Measurements from ENCODE around the gene RGL3. TPM values are rescaled to one million over a fixed set of nuclear protein-coding genes. Genes with fewer than 3 reads are reported as not detected.
"Not testable (repeated sequence)": the region's sequence is repeated elsewhere in the genome, so short reads cannot be mapped to it uniquely, and the experiment has no call there.

The RGL3 gene
- total and polyA plus RNA-seq, 7 donors = 1.1 to 15.5 (median 2.0) TPM

- no peak for TF ChIP-seq POLR2A (IDR thresholded peaks at IDR 0.05)
- no peak for TF ChIP-seq CTCF (IDR thresholded peaks at IDR 0.05)
- TF ChIP-seq POLR2AphosphoS5 (IDR thresholded peaks at IDR 0.05) = no peak
- TF ChIP-seq EP300 (IDR thresholded peaks at IDR 0.05) = no peak
- peaks cover 13 to 34% (median 23%) of the 10 kb centered on the region in 3 donors for H3K27me3 ChIP-seq
- 93 to 97% methylated on average over 2 of the region's 2 CpGs for WGBS, 2 donors
- H3K9me3 ChIP-seq = no peaks in the 10 kb centered on the region
- no peak overlapping the region for H3K4me3 ChIP-seq
- H3K27ac ChIP-seq = no peak overlapping the region
- H3K36me3 ChIP-seq = no peaks in the 10 kb centered on the region
- DNase-seq = no peak
- intact Hi-C loops (cut with DNase I) = no loop called here
- H3K4me1 ChIP-seq = peaks cover 0 to 13% (median 9%) of the 10 kb centered on the region in 4 donors
These were observed 4.6 kb downstream of the RGL3 start for GRCh38 chr19:11414544-11414943.

GRCh38 chr19:11410682-11411081 lies 8.4 kb downstream of the RGL3 start:
- no peak overlapping the region for H3K4me3 ChIP-seq
- no peaks in the 10 kb centered on the region for H3K9me3 ChIP-seq
- peaks cover 0 to 4% (median 0%) of the 10 kb centered on the region in 4 donors for H3K4me1 ChIP-seq
- no peak overlapping the region for H3K27ac ChIP-seq
- peaks cover 0 to 34% (median 19%) of the 10 kb centered on the region in 3 donors for H3K27me3 ChIP-seq
- no peaks in the 10 kb centered on the region for H3K36me3 ChIP-seq
- 78 to 86% methylated on average over 8 of the region's 8 CpGs for WGBS, 2 donors
- TF ChIP-seq POLR2AphosphoS5 (IDR thresholded peaks at IDR 0.05) (no peak), CTCF (IDR thresholded peaks at IDR 0.05) (no peak), POLR2A (IDR thresholded peaks at IDR 0.05) (no peak), EP300 (IDR thresholded peaks at IDR 0.05) (no peak)
- intact Hi-C loops (cut with DNase I) = no loop called here
- DNase-seq = no peak

GRCh38 chr19:11408591-11408990 lies 10.5 kb downstream of the RGL3 start:
- WGBS, 2 donors = 85 to 90% methylated on average over 4 of the region's 4 CpGs
- Histone ChIP-seq H3K27ac (no peak overlapping the region), H3K27me3 (peaks cover 0 to 34% (median 19%) of the 10 kb centered on the region in 3 donors), H3K4me3 (no peak overlapping the region), H3K9me3 (no peaks in the 10 kb centered on the region), H3K36me3 (no peaks in the 10 kb centered on the region), H3K4me1 (peaks cover 0 to 4% (median 0%) of the 10 kb centered on the region in 4 donors)
- no peak for TF ChIP-seq EP300 (IDR thresholded peaks at IDR 0.05)
- no peak for TF ChIP-seq POLR2A (IDR thresholded peaks at IDR 0.05)
- TF ChIP-seq CTCF (IDR thresholded peaks at IDR 0.05) = no peak
- TF ChIP-seq POLR2AphosphoS5 (IDR thresholded peaks at IDR 0.05) = no peak
- intact Hi-C loops (cut with DNase I) = no loop called here
- no peak for DNase-seq

- H3K4me3 ChIP-seq; intact Hi-C loops (cut with DNase I); H3K4me1 ChIP-seq; H3K36me3 ChIP-seq; H3K9me3 ChIP-seq; H3K27ac ChIP-seq; DNase-seq: not testable (repeated sequence)
- 85 to 93% methylated on average over 12 of the region's 12 CpGs for WGBS, 2 donors
- H3K27me3 ChIP-seq = peaks cover 0 to 34% (median 19%) of the 10 kb centered on the region in 3 donors
These were observed 12.3 kb downstream of the RGL3 start for GRCh38 chr19:11406703-11407236.

- 48 to 83% methylated on average over 44 of the region's 44 CpGs for WGBS, 2 donors
- peaks cover 0 to 4% (median 0%) of the 10 kb centered on the region in 4 donors for H3K4me1 ChIP-seq
- DNase-seq = no peak
- H3K27ac ChIP-seq = no peak overlapping the region
- no peak for TF ChIP-seq POLR2A (IDR thresholded peaks at IDR 0.05)
- peak in 1 of 4 experiments; percentile 37 for TF ChIP-seq CTCF (IDR thresholded peaks at IDR 0.05)
- TF ChIP-seq EP300 (IDR thresholded peaks at IDR 0.05) = no peak
- TF ChIP-seq POLR2AphosphoS5 (IDR thresholded peaks at IDR 0.05) = no peak
- no peaks in the 10 kb centered on the region for H3K36me3 ChIP-seq
- peaks cover 0 to 34% (median 19%) of the 10 kb centered on the region in 3 donors for H3K27me3 ChIP-seq
- no peak overlapping the region for H3K4me3 ChIP-seq
- intact Hi-C loops (cut with DNase I) = no loop called here
- no peaks in the 10 kb centered on the region for H3K9me3 ChIP-seq
These were observed 13.1 kb downstream of the RGL3 start for GRCh38 chr19:11405846-11406643.
